Measurements from ENCODE around the gene RELL2.

GRCh38 chr5:141639357-141640050, 2.7 kb downstream of the RELL2 start:
- no peak for TF ChIP-seq ZNF843 (tag by site-specific recombination; IDR thresholded peaks at IDR 0.05)
- no peak for TF ChIP-seq CTCF (tag by site-specific recombination; IDR thresholded peaks at IDR 0.05)
- no peak for TF ChIP-seq ZNF768 (tag by site-specific recombination; IDR thresholded peaks at IDR 0.05)
- TF ChIP-seq ZNF121 (tag by site-specific recombination; IDR thresholded peaks at IDR 0.05) = no peak
- no peak for TF ChIP-seq HOXD13 (CRISPR knock-in tag; IDR thresholded peaks at IDR 0.05; ENCODE audit: borderline replicate concordance)
- no peak for TF ChIP-seq PRDM6 (tag by site-specific recombination; IDR thresholded peaks at IDR 0.05)
- no peak for TF ChIP-seq ZNF239 (tag by site-specific recombination; IDR thresholded peaks at IDR 0.05)
- no peak for TF ChIP-seq ZBTB7A (tag by site-specific recombination; IDR thresholded peaks at IDR 0.05; ENCODE audit: low read depth)
- no peak for TF ChIP-seq ZNF362 (tag by site-specific recombination; IDR thresholded peaks at IDR 0.05)
- no peak for TF ChIP-seq ZNF18 (tag by site-specific recombination; IDR thresholded peaks at IDR 0.05)
- no peak for TF ChIP-seq ZNF24 (tag by site-specific recombination; IDR thresholded peaks at IDR 0.05)
- no peak for TF ChIP-seq ZNF510 (tag by site-specific recombination; IDR thresholded peaks at IDR 0.05; ENCODE audit: insufficient replicate concordance)
- no peak for TF ChIP-seq OSR2 (tag by site-specific recombination; IDR thresholded peaks at IDR 0.05)

Data from HEK293 (cell line).